ENCODE results near the gene MTRF1L. TPM values are rescaled to one million over a fixed set of nuclear protein-coding genes. Genes with fewer than 3 reads are reported as not detected.
A peak's percentile ranks its signal among the peaks of the same experiment; 100 is the strongest.

Gene MTRF1L
- total and polyA plus RNA-seq, 8 donors, result 4.7 to 55.9 (median 15.3) TPM

DNA sequence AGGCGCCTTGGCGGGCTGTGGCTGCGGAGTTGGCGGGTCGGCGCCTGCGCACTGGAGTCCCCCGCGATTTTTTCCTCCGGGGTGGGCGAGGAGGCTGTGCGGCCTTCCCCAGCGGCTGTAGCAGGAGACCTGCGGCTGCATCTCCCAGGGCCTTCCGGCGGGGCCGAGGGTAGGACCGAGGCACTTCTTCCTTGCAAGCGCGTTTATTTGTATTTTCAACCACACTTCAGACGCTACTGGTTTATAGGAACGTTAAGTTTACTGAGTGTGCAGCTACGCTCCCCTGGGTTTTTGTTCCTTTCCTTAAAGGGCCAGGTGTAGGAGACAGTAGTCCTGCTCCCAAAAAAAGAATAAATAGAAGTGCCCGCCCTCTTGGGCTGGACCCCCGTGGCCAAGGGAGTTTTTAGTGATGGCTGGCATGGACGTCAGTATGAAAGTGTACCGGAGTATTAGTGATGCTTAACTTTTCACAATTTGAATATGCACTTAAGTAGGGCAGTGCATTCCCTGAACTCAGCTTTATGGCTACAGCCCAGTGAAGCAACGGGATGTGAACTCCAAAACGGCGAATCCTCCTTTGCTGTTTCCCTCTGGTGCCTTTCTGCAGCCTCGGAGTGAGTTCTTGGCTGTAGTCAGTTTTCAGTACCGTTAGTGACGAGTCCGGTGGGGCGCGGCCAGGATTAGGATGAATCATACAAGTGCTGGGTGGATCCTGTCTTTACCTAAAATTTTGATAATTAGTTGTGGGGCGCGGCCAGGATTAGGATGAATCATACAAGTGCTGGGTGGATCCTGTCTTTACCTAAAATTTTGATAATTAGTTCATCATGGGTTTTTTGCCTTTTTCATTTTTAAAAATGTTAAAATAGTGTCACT lies 18.6 kb downstream of the MTRF1L start:
- peak overlapping the region; percentile 84 to 94 (median 91) for H3K27ac ChIP-seq
- peaks cover 19 to 45% (median 29%) of the 10 kb centered on the region in 4 donors for H3K4me1 ChIP-seq
- H3K36me3 ChIP-seq, result peaks cover 0 to 6% (median 0%) of the 10 kb centered on the region in 4 donors
- no peaks in the 10 kb centered on the region for H3K27me3 ChIP-seq
- TF ChIP-seq EP300 (IDR thresholded peaks at IDR 0.05) (no peak), POLR2AphosphoS5 (IDR thresholded peaks at IDR 0.05) (peak; percentile 10 to 45 (median 37)), POLR2A (IDR thresholded peaks at IDR 0.05) (no peak), CTCF (IDR thresholded peaks at IDR 0.05) (no peak)
- intact Hi-C loops (cut with DNase I; ENCODE audit: low total_unique reads), result no loop called here
- H3K4me3 ChIP-seq, result peak overlapping the region; percentile 58 to 97 (median 76)
- H3K9me3 ChIP-seq, result no peaks in the 10 kb centered on the region
- WGBS, 5 donors, result 0% methylated on average over 29 to 38 of the region's 38 CpGs
- peak; percentile 93 to 99 for DNase-seq

- H3K27me3 ChIP-seq, result no peaks in the 10 kb centered on the region
- H3K4me1 ChIP-seq, result peaks cover 19 to 45% (median 29%) of the 10 kb centered on the region in 4 donors
- H3K36me3 ChIP-seq, result peaks cover 0 to 6% (median 0%) of the 10 kb centered on the region in 4 donors
- 0 to 1% (median 0%) methylated on average over 43 to 66 of the region's 66 CpGs for WGBS, 5 donors
- peak; percentile 97 to 100 for DNase-seq
- H3K27ac ChIP-seq, result peak within 1 kb of the TSS; percentile 84 to 94 (median 91)
- TF ChIP-seq POLR2AphosphoS5 (IDR thresholded peaks at IDR 0.05), result peak; percentile 8 to 50 (median 44)
- peak; percentile 53 for TF ChIP-seq EP300 (IDR thresholded peaks at IDR 0.05)
- TF ChIP-seq POLR2A (IDR thresholded peaks at IDR 0.05), result no peak
- H3K4me3 ChIP-seq, result peak within 1 kb of the TSS; percentile 58 to 97 (median 76)
- intact Hi-C loops (cut with DNase I; ENCODE audit: low total_unique reads), result no loop called here
- H3K9me3 ChIP-seq, result no peaks in the 10 kb centered on the region
Observed at GRCh38 chr6:152982904-152983636, 19.4 kb downstream of the MTRF1L start, which contains the start of gene FBXO5. Gene FBXO5 (minus strand): TSS chr6:152983041. CDS start chr6:152982959, 82 bp downstream.

DNA sequence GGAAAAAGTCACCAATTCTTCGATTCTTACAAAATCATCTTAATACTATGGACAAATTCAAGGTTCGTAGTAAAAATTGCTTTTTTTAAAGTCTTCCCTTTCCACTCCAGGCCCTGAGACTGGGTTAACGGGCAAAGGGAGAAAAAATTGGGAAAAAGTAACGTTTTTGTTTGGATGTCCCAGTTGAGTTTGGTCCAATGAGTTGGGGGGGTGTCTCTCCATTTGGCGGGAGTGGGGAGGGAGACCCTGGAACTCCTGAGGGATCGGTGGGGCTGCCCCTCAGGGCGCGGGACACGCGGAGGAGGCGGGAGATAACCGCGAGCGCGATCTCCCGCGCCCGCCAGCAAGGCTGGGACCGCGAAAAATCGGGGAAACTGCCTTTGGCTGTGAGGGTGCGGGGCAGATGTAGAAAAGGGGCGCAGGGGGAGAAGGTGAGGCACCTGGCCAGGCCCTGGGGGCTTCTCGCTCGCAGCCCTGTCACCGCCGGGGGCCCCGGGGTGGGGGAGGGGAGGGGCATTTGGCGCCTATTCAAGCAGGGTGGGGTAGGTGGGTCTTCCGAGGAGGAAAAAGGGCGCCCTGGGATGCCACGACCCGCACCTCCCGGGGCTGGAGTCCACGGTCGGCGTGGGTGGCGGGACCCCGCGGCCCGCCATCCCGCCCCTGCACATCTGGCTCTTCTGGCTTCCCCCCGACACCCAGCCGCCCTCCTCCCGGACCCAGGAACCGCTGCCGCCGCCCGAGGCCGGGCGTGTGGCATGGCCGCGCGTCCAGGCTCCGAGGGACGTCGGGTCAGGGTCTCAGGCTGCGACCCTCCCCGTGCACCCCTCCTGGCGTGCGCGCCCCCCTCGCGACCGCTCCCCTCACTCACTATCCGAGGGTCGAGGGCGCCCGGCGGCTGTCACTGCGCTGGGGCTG lies 20.3 kb downstream of the MTRF1L start:
- WGBS, 5 donors, result 1 to 7% (median 4%) methylated on average over 19 to 71 of the region's 71 CpGs
- peak overlapping the region in 3 of 5 donors; percentile 84 to 92 (median 89) for H3K27ac ChIP-seq
- peaks cover 0 to 6% (median 0%) of the 10 kb centered on the region in 4 donors for H3K36me3 ChIP-seq
- peaks cover 19 to 45% (median 29%) of the 10 kb centered on the region in 4 donors for H3K4me1 ChIP-seq
- peak in 1 of 2 donors; percentile 37 for DNase-seq
- intact Hi-C loops (cut with DNase I; ENCODE audit: low total_unique reads), result no loop called here
- TF ChIP-seq EP300 (IDR thresholded peaks at IDR 0.05) (no peak), CTCF (IDR thresholded peaks at IDR 0.05) (no peak), POLR2AphosphoS5 (IDR thresholded peaks at IDR 0.05) (no peak), POLR2A (IDR thresholded peaks at IDR 0.05) (no peak)
- H3K4me3 ChIP-seq, result peak overlapping the region; percentile 58 to 97 (median 76)
- H3K27me3 ChIP-seq, result no peaks in the 10 kb centered on the region
- H3K9me3 ChIP-seq, result no peaks in the 10 kb centered on the region

GRCh38 chr6:152981219-152981618 lies 21.3 kb downstream of the MTRF1L start:
- WGBS, 5 donors, result 28 to 40% (median 39%) methylated on average over 2 of the region's 2 CpGs
- intact Hi-C loops (cut with DNase I; ENCODE audit: low total_unique reads), result no loop called here
- no peak for DNase-seq
- no peaks in the 10 kb centered on the region for H3K9me3 ChIP-seq
- no peaks in the 10 kb centered on the region for H3K27me3 ChIP-seq
- TF ChIP-seq EP300 (IDR thresholded peaks at IDR 0.05) (no peak), CTCF (IDR thresholded peaks at IDR 0.05) (no peak), POLR2AphosphoS5 (IDR thresholded peaks at IDR 0.05) (no peak), POLR2A (IDR thresholded peaks at IDR 0.05) (no peak)
- H3K27ac ChIP-seq, result no peak overlapping the region
- no peaks in the 10 kb centered on the region for H3K36me3 ChIP-seq
- peaks cover 19 to 55% (median 29%) of the 10 kb centered on the region in 4 donors for H3K4me1 ChIP-seq
- H3K4me3 ChIP-seq, result peak overlapping the region in 1 of 4 donors; percentile 73

All from stomach (tissue), 9 donors.